GM23338 (cell line): ENCODE measurements around the gene RABGAP1L. TPM values are rescaled to one million over a fixed set of nuclear protein-coding genes. Genes with fewer than 3 reads are reported as not detected.

Experiments
- ATAC-seq: fragments of 200-7000 bp; cut with Tn5 transposase; 3 replicates; pipeline ENCODE4 v1.9.1; 2020
- DNase-seq: peaks from one replicate; pipeline ENCODE4 v3.0.0-alpha.2; 2015; ENCODE audit warnings: low spot score
- H2AFZ ChIP-seq: fragments of 200-600 bp; sonication (generic); 2 replicates; pipeline ENCODE4 v1.8.0; 2016; ENCODE audit warnings: antibody characterized with exemption, mild to moderate bottlenecking, moderate library complexity
- H3F3A ChIP-seq: fragments of 200-600 bp; sonication (generic); replicated peaks from 2 replicates; pipeline ENCODE4 v1.8.0; 2017; ENCODE audit warnings: antibody characterized with exemption, mixed run types, low read depth
- H3K27ac ChIP-seq: fragments of 200-600 bp; sonication (generic); 2 replicates; pipeline ENCODE4 v1.6.1; 2016; ENCODE audit warnings: low read depth
- H3K27me3 ChIP-seq: fragments of 200-600 bp; sonication (generic); 2 replicates; pipeline ENCODE4 v1.8.0; 2016; ENCODE audit warnings: mild to moderate bottlenecking, mixed run types, moderate library complexity; ENCODE audit not compliant: insufficient read depth
- H3K36me3 ChIP-seq: fragments of 200-600 bp; sonication (generic); 2 replicates; pipeline ENCODE4 v1.8.0; 2016; ENCODE audit warnings: mild to moderate bottlenecking; ENCODE audit not compliant: insufficient read depth
- H3K4me1 ChIP-seq: fragments of 200-600 bp; sonication (generic); 2 replicates; pipeline ENCODE4 v1.8.0; 2016; ENCODE audit warnings: mild to moderate bottlenecking, moderate library complexity; ENCODE audit not compliant: insufficient read depth
- H3K4me2 ChIP-seq: fragments of 200-600 bp; sonication (generic); 2 replicates; pipeline ENCODE4 v1.7.1; 2017; ENCODE audit warnings: mixed run types
- H3K4me3 ChIP-seq: fragments of 200-600 bp; sonication (generic); 2 replicates; pipeline ENCODE4 v1.6.1; 2016; ENCODE audit warnings: mixed run types
- H3K79me2 ChIP-seq: fragments of 200-600 bp; sonication (generic); replicated peaks from 2 replicates; pipeline ENCODE4 v1.8.0; 2017; ENCODE audit warnings: mild to moderate bottlenecking; ENCODE audit not compliant: insufficient read depth
- H3K9me2 ChIP-seq: fragments of 200-600 bp; sonication (generic); 2 replicates; pipeline ENCODE4 v1.8.0; 2017; ENCODE audit not compliant: insufficient read depth
- H4K20me1 ChIP-seq: fragments of 200-600 bp; sonication (generic); replicated peaks from 2 replicates; pipeline ENCODE4 v1.8.0; 2017; ENCODE audit warnings: mild to moderate bottlenecking; ENCODE audit not compliant: insufficient read depth
- H3K27ac Mint-ChIP-seq: 2 replicates; pipeline ENCODE4 v1.8.0; 2020; ENCODE audit warnings: inconsistent platforms, mild to moderate bottlenecking, moderate library complexity, mixed read lengths
- H3K27me3 Mint-ChIP-seq: 3 replicates; pipeline ENCODE4 v1.8.0; 2022; ENCODE audit warnings: low read depth, mild to moderate bottlenecking, moderate library complexity, mixed read lengths, inconsistent platforms; ENCODE audit not compliant: insufficient read depth, poor library complexity
- H3K36me3 Mint-ChIP-seq: 3 replicates; pipeline ENCODE4 v1.8.0; 2021; ENCODE audit warnings: low read depth, mild to moderate bottlenecking, inconsistent platforms, moderate library complexity, mixed read lengths
- H3K4me1 Mint-ChIP-seq: 3 replicates; pipeline ENCODE4 v1.8.0; 2020; ENCODE audit warnings: mild to moderate bottlenecking, inconsistent platforms, mixed read lengths
- H3K4me3 Mint-ChIP-seq: 3 replicates; pipeline ENCODE4 v1.8.0; 2021; ENCODE audit warnings: moderate library complexity, mild to moderate bottlenecking, inconsistent platforms, mixed read lengths
- H3K9me3 Mint-ChIP-seq: 3 replicates; pipeline ENCODE4 v1.8.0; 2020; ENCODE audit warnings: moderate library complexity, mild to moderate bottlenecking, inconsistent platforms, mixed read lengths
- CREB1 ChIP-seq: fragments of 250-450 bp; sonication (Bioruptor Pico); IDR thresholded peaks from 2 replicates; pipeline ENCODE4 v1.5.0; 2020; ENCODE audit warnings: low read depth, mild to moderate bottlenecking, moderate library complexity
- EZH2 ChIP-seq: fragments of 200-600 bp; sonication (generic); IDR thresholded peaks from one replicate; pipeline ENCODE4 v1.8.0; 2017; ENCODE audit warnings: antibody characterized with exemption, mild to moderate bottlenecking, low read depth; ENCODE audit not compliant: unreplicated experiment
- EZH2phosphoT487 ChIP-seq: fragments of 200-600 bp; sonication (generic); IDR thresholded peaks from one replicate; pipeline ENCODE4 v1.8.1; 2018; ENCODE audit warnings: antibody characterized with exemption; ENCODE audit not compliant: unreplicated experiment
- JUNB ChIP-seq: IDR thresholded peaks from one replicate; pipeline ENCODE4 v1.6.1; 2016; ENCODE audit warnings: antibody characterized with exemption; ENCODE audit not compliant: unreplicated experiment
- NANOG ChIP-seq: IDR thresholded peaks from 2 replicates; pipeline ENCODE4 v1.6.1; 2016; ENCODE audit warnings: antibody characterized with exemption, borderline replicate concordance
- POLR2AphosphoS5 ChIP-seq: IDR thresholded peaks from 2 replicates; pipeline ENCODE4 v1.6.1; 2016; ENCODE audit warnings: antibody characterized with exemption, low read depth
- STAT1 ChIP-seq: IDR thresholded peaks from one replicate; pipeline ENCODE4 v1.6.1; 2016; ENCODE audit warnings: antibody characterized with exemption; ENCODE audit not compliant: unreplicated experiment
- ZNF114 ChIP-seq: fragments of 250-450 bp; sonication (Bioruptor Pico); IDR thresholded peaks from 2 replicates; pipeline ENCODE4 v1.5.0; 2020; ENCODE audit warnings: mild to moderate bottlenecking, moderate library complexity
- ZNF331 ChIP-seq: fragments of 250-450 bp; sonication (Bioruptor Pico); IDR thresholded peaks from 2 replicates; pipeline ENCODE4 v1.5.0; 2020; ENCODE audit warnings: low read depth, mild to moderate bottlenecking, moderate library complexity
- polyA plus RNA-seq: library from polyadenylated mRNA; unstranded; fragments of >200 nt; fragmentation: Nextera tagmentation; extraction: Ambion mirVana; gene quantifications from 2 replicates; pipeline ENCODE4 v1.2.1, GENCODE V29; 2016
- total RNA-seq: library from RNA; depleted of rRNA; stranded (reverse); fragments of >200 nt; shearing (Covaris generic); gene quantifications from 2 replicates; pipeline ENCODE4 v1.2.3, GENCODE V29; 2014
- TF ChIP-seq, protein P1 (sequence below): IDR thresholded peaks from one replicate; pipeline ENCODE4 v1.6.1; 2018; ENCODE audit warnings: antibody characterized with exemption; ENCODE audit not compliant: unreplicated experiment
- TF ChIP-seq, protein P2 (sequence below), 2 experiments: fragments of 200-600 bp in 1 of 2; sonication (generic) in 1 of 2; conservative IDR thresholded peaks; 2 replicates each; pipeline versions ENCODE4 v1.5.1 to v1.6.1; 2016 to 2017; ENCODE audit warnings: antibody characterized with exemption in 2 of 2, low read depth in 2 of 2, mild to moderate bottlenecking in 2 of 2, moderate library complexity in 1 of 2
- TF ChIP-seq, protein P3 (sequence below): IDR thresholded peaks from 2 replicates; pipeline ENCODE4 v1.6.1; 2016; ENCODE audit warnings: antibody characterized with exemption

Gene RABGAP1L
- total and polyA plus RNA-seq, 2 experiments from 2014 or later = 83.2 to 136 TPM

DNA sequence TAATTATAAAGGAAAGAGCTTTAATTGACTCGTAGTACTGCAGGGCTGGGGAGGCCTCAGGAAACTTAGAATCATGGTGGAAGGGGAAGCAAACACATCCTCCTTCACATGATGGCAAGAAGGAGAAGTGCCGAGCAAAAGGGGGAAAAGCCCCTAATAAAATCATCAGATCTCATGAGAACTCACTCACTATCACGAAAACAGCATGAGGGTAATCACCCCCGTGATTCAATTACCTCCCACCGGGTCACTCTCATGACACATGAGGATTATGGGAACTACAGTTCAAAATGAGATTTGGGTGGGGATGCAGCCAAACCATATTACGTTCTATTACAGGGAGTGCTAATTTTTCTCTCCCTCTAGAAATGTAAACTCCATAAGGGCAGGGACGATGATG, 878.1 kb downstream of the RABGAP1L start:
- DNase-seq (no peak), ATAC-seq (no peak)
- Histone ChIP-seq H3K36me3 (no peaks in the 10 kb centered on the region), H3K4me1 (peaks cover 17% of the 10 kb centered on the region), H3K4me3 (no peak overlapping the region), H3K9me2 (0 out of 2 replicates have a peak, but pooled peaks cover 2% of the 10 kb centered on the region), H3K27me3 (no peaks in the 10 kb centered on the region), H3K27ac (no peak overlapping the region), H3K4me2 (no peak overlapping the region), H2AFZ (no peak overlapping the region), H3K79me2 (no peaks in the 10 kb centered on the region), H3F3A (no peaks in the 10 kb centered on the region), H4K20me1 (no peaks in the 10 kb centered on the region)
- Mint-ChIP-seq H3K4me1 (peaks cover 23% of the 10 kb centered on the region), H3K27ac (no peak overlapping the region), H3K4me3 (no peak overlapping the region), H3K36me3 (no peaks in the 10 kb centered on the region), H3K27me3 (peaks cover 1% of the 10 kb centered on the region), H3K9me3 (no peaks in the 10 kb centered on the region)
- TF ChIP-seq STAT1 = no peak
- TF ChIP-seq, protein P1, sequence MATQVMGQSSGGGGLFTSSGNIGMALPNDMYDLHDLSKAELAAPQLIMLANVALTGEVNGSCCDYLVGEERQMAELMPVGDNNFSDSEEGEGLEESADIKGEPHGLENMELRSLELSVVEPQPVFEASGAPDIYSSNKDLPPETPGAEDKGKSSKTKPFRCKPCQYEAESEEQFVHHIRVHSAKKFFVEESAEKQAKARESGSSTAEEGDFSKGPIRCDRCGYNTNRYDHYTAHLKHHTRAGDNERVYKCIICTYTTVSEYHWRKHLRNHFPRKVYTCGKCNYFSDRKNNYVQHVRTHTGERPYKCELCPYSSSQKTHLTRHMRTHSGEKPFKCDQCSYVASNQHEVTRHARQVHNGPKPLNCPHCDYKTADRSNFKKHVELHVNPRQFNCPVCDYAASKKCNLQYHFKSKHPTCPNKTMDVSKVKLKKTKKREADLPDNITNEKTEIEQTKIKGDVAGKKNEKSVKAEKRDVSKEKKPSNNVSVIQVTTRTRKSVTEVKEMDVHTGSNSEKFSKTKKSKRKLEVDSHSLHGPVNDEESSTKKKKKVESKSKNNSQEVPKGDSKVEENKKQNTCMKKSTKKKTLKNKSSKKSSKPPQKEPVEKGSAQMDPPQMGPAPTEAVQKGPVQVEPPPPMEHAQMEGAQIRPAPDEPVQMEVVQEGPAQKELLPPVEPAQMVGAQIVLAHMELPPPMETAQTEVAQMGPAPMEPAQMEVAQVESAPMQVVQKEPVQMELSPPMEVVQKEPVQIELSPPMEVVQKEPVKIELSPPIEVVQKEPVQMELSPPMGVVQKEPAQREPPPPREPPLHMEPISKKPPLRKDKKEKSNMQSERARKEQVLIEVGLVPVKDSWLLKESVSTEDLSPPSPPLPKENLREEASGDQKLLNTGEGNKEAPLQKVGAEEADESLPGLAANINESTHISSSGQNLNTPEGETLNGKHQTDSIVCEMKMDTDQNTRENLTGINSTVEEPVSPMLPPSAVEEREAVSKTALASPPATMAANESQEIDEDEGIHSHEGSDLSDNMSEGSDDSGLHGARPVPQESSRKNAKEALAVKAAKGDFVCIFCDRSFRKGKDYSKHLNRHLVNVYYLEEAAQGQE = no peak
- no peak for TF ChIP-seq ZNF331 (CRISPR knock-in tag)
- TF ChIP-seq EZH2phosphoT487 = no peak
- no peak for TF ChIP-seq JUNB
- no peak for TF ChIP-seq CREB1
- no peak for TF ChIP-seq POLR2AphosphoS5
- TF ChIP-seq, protein P2, sequence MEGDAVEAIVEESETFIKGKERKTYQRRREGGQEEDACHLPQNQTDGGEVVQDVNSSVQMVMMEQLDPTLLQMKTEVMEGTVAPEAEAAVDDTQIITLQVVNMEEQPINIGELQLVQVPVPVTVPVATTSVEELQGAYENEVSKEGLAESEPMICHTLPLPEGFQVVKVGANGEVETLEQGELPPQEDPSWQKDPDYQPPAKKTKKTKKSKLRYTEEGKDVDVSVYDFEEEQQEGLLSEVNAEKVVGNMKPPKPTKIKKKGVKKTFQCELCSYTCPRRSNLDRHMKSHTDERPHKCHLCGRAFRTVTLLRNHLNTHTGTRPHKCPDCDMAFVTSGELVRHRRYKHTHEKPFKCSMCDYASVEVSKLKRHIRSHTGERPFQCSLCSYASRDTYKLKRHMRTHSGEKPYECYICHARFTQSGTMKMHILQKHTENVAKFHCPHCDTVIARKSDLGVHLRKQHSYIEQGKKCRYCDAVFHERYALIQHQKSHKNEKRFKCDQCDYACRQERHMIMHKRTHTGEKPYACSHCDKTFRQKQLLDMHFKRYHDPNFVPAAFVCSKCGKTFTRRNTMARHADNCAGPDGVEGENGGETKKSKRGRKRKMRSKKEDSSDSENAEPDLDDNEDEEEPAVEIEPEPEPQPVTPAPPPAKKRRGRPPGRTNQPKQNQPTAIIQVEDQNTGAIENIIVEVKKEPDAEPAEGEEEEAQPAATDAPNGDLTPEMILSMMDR (conservative IDR thresholded peaks at IDR 0.05; ENCODE audit: low read depth in 2 of 2) = no peak
- TF ChIP-seq, protein P3, sequence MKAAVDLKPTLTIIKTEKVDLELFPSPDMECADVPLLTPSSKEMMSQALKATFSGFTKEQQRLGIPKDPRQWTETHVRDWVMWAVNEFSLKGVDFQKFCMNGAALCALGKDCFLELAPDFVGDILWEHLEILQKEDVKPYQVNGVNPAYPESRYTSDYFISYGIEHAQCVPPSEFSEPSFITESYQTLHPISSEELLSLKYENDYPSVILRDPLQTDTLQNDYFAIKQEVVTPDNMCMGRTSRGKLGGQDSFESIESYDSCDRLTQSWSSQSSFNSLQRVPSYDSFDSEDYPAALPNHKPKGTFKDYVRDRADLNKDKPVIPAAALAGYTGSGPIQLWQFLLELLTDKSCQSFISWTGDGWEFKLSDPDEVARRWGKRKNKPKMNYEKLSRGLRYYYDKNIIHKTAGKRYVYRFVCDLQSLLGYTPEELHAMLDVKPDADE = no peak
- no peak for TF ChIP-seq NANOG

DNA sequence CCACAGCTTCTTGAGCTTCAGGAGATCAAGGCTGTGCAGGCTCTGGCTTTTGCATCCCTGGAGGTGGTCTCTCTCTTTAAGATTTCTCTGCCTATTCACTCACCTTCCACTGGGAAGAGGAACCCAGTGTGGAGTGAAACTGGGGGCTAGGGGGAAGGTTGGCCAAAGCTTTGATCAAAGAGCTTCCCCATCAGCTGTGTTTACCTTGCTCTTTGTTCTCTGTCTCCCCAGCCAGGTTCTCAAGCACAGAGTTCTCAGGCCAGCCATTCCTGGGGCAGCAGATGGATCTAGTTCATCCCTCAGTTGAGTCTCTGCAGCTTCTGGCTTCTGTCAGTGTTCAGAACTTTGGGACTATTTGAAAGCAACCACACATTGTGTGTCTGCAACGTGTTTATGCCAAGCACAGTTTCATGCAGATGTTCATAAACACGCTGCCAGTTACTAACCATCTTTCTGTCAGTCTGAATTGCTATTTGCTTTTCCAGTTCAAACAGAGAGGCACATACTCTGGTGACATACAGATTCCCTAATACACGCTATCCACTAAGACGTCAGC, 881.1 kb downstream of the RABGAP1L start:
- H3K27me3 Mint-ChIP-seq = peaks cover 3% of the 10 kb centered on the region
- H3K27ac ChIP-seq = no peak overlapping the region
- no peaks in the 10 kb centered on the region for H3K36me3 ChIP-seq
- no peak overlapping the region for H3K27ac Mint-ChIP-seq
- H3K36me3 Mint-ChIP-seq = no peaks in the 10 kb centered on the region
- H3K4me1 Mint-ChIP-seq = peaks cover 28% of the 10 kb centered on the region
- no peak for ATAC-seq
- no peaks in the 10 kb centered on the region; the same call in 2 of the 3 replicates for H3K9me3 Mint-ChIP-seq
- H3K4me2 ChIP-seq = no peak overlapping the region
- H3F3A ChIP-seq = no peaks in the 10 kb centered on the region
- H3K9me2 ChIP-seq = 0 out of 2 replicates have a peak, but pooled peaks cover 2% of the 10 kb centered on the region
- H3K27me3 ChIP-seq = no peaks in the 10 kb centered on the region
- no peak overlapping the region for H3K4me3 Mint-ChIP-seq
- no peak overlapping the region for H3K4me3 ChIP-seq
- H3K4me1 ChIP-seq = peaks cover 17% of the 10 kb centered on the region
- DNase-seq = no peak
- no peaks in the 10 kb centered on the region for H4K20me1 ChIP-seq
- no peak overlapping the region for H2AFZ ChIP-seq
- no peaks in the 10 kb centered on the region for H3K79me2 ChIP-seq
- TF ChIP-seq ZNF331 (CRISPR knock-in tag) (no peak), STAT1 (no peak), EZH2 (no peak), NANOG (no peak), EZH2phosphoT487 (no peak), ZNF114 (CRISPR knock-in tag) (no peak), JUNB (no peak), POLR2AphosphoS5 (no peak)
- TF ChIP-seq, protein P2 (conservative IDR thresholded peaks at IDR 0.05; ENCODE audit: low read depth in 2 of 2) = no peak
- TF ChIP-seq, protein P3 = no peak
